ENCODE data around the gene HPGD. TPM values are rescaled to one million over a fixed set of nuclear protein-coding genes. Genes with fewer than 3 reads are reported as not detected.

Gene HPGD
- total and polyA plus RNA-seq, 2 of the 8 experiments (the other 6 are each of a cell fraction or from before 2014, with no cell fraction given): 1.1 to 1.3 TPM

- TF ChIP-seq EZH2 (IDR thresholded peaks at IDR 0.05; ENCODE audit: low read depth, low read length, severe bottlenecking): no peak
Observed at GRCh38 chr4:174521800-174522182, 497 bp downstream of the HPGD start (continued).
